ENCODE results near the gene ADAP1.
"Not testable (repeated sequence)": the region's sequence is repeated elsewhere in the genome, so short reads cannot be mapped to it uniquely, and the experiment has no call there.

ADAP1 gene

GRCh38 chr7:957418-958220, 3.1 kb upstream of the ADAP1 start:
- DNase-seq = no peak

GRCh38 chr7:956031-956430, 1.6 kb upstream of the ADAP1 start:
- DNase-seq = no peak

- no peak for DNase-seq
Measured at GRCh38 chr7:953547-954327, 743 bp downstream of the ADAP1 start.

- no peak for DNase-seq
Measured at GRCh38 chr7:952548-953441, 1.7 kb downstream of the ADAP1 start.

- DNase-seq = no peak
Measured at GRCh38 chr7:951881-952547, 2.5 kb downstream of the ADAP1 start.

- no peak for DNase-seq
Measured at GRCh38 chr7:949021-949934, 5.2 kb downstream of the ADAP1 start.

GRCh38 chr7:947391-948210, 6.9 kb downstream of the ADAP1 start:
- no peak for DNase-seq

GRCh38 chr7:946256-946996, 8.1 kb downstream of the ADAP1 start:
- DNase-seq = no peak

GRCh38 chr7:945556-946255, 8.8 kb downstream of the ADAP1 start:
- DNase-seq = peak; percentile 6

GRCh38 chr7:945147-945555, 9.3 kb downstream of the ADAP1 start:
- no peak for DNase-seq

- DNase-seq = no peak
Measured at GRCh38 chr7:944744-945143, 9.7 kb downstream of the ADAP1 start.

- not testable (repeated sequence) for DNase-seq
Measured at GRCh38 chr7:943793-944192, 10.7 kb downstream of the ADAP1 start.

- no peak for DNase-seq
Measured at GRCh38 chr7:940599-941408, 13.7 kb downstream of the ADAP1 start.

- no peak for DNase-seq
Measured at GRCh38 chr7:939843-940242, 14.6 kb downstream of the ADAP1 start.

- no peak for DNase-seq
Measured at GRCh38 chr7:938546-939185, 15.8 kb downstream of the ADAP1 start.

GRCh38 chr7:937856-938484, 16.5 kb downstream of the ADAP1 start:
- no peak for DNase-seq

- no peak for DNase-seq
Measured at GRCh38 chr7:936386-937054, 18.0 kb downstream of the ADAP1 start.
